Activated CD8-positive, alpha-beta memory T cell treated with anti-CD3 and anti-CD28 coated beads, Interleukin-2, amount 50 U/mL, for 24 hours (primary cell): Measurements from ENCODE around the gene SRGAP2B.
"Not testable (repeated sequence)": the region's sequence is repeated elsewhere in the genome, so short reads cannot be mapped to it uniquely, and the experiment has no call there.

ENCODE experiments used
- DNase-seq: peaks from one replicate; pipeline ENCODE4 v3.0.0-alpha.2; 2020; ENCODE audit errors: extremely low read depth

The SRGAP2B gene

DNA sequence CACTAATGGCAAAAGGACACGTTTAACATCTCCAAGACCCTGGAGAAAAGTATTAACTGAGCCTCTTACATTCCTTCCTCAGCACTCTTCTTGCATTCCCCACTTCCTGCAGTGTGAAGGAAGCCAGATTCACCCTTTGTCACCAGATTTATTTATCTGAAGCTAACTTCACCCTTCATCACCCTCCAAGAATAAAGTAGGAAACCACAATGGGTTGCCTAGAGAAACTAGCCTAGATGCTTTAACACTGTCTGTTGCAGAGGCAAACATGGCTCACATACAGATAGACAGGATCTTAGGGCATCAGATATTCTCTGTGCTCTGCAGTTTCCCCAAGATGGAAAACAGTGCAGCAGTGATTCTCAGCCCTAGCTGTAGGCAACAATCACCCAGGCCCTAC lies 147.6 kb downstream of the SRGAP2B start:
- not testable (repeated sequence) for DNase-seq

DNA sequence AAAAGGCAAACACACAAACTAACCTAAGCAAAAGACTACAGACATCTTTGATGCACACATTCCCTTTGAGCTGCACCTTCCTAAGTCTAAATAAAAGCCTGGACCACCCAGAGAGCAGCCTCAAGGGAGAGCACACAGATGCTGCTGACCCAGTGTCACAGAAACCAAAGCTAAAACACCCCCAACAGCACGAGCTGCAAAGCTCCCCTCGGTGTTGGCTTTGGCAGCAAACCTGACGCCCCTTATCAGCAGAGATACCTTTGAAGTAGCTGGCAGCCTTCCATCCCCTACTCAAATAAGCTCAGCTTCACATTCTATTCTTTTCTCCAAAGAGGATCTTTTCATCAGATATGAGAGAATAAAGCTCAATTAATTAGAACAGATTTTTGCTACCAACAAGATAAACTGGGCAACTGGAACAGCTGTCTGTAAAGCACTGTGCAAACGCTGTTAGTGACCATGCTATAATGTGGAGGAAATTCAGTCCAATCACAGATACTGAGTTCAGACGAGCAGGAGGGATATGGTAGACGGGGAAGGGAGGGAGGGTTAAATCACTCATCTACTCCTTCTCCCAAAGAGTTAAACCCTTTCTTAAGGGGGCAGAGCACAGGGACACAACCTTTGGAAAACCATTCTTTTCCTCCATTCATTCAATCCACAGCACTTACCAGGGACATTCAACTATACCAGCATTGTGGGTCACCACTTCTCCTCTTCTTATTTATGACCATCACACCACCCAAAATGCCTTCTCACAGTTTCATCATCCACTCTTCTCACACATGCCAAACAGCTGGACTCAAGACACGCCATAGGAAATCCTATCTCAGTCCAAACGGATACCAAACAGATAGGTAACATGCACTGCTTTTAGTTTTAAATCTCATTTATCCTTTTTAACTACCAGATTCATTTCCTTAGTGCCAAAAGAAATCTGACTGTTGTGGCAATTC lies 148.3 kb downstream of the SRGAP2B start:
- DNase-seq: not testable (repeated sequence)

DNA sequence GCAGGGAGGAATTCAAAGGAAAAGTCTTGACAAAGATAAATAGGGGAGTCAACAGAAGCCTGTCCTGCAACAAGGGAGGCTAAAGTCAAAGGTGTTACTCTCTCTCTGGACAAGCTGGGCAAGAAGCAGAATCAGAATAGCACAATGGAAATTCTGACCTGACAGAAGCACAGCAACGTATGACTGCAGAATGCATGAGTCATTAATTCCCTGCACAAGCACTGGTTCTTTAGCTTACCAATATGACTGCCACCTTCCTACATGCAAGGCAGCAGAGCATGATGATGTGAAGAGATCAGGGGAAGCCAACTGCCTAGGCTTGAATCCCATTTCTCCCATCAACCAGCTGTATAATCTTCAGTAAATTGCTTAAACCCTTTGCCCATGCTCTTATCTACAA lies 153.4 kb downstream of the SRGAP2B start:
- DNase-seq: not testable (repeated sequence)

DNA sequence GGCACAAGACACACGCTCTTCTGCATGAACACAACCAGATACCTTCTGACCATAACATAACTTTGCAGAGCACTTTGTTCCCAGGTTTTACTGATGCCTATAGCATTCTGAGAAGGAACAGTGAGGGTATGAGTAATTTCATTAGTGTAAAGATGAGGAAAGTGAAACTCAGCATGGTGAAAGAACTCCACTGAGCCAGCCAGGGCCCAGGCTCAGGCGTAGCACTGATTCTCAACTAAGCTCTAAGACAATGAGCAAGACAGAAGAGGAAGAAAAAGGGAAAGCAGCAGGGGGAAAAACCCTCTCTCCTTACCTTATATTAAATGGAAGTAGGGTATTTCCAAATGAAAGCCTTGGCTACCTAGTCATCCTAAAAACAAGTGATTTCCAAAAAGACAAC lies 155.1 kb downstream of the SRGAP2B start:
- not testable (repeated sequence) for DNase-seq

DNA sequence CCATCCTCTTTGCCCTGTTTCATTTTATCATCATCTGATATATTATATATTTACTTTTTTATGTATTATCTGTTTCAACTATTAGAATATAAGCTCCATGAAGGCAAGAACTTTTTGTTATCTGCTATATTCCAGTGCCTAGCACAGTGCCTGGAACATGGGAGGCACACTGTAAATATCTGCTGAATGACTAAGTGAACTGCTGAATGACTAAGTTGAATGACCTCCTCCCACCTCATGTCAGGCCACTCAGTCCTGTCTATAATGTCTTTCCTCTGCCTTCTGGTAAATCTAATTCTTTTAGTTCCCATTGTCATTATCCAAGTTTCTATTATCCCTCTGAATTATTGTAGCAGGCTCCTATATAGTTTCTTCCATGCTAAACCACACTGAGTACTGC lies 156.5 kb downstream of the SRGAP2B start:
- DNase-seq: not testable (repeated sequence)

DNA sequence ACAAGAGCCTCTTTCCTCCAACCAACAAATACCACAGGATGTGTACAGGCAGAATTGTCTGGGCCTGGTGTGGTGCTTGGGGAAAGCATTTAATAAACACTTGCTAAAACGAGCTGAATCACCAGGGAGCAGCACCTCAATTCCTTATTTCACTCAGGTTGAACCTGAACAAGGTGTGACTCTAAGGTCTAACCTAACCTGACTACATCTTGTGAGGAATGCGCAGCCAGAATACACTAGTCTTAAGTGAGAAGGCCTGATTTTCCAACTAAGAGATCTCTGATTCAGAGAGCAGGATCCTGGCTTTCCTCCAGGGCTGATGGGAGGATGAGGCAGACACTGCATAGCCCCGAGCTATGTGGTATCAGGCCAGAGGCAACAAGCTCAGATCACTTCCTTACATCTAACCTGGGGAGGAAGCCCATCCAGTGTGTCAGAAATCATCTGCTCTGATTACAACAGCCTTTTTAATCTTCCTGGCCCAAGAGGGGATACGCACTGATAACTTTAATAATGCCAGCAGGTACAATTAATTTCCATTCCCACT lies 158.9 kb downstream of the SRGAP2B start:
- not testable (repeated sequence) for DNase-seq

DNA sequence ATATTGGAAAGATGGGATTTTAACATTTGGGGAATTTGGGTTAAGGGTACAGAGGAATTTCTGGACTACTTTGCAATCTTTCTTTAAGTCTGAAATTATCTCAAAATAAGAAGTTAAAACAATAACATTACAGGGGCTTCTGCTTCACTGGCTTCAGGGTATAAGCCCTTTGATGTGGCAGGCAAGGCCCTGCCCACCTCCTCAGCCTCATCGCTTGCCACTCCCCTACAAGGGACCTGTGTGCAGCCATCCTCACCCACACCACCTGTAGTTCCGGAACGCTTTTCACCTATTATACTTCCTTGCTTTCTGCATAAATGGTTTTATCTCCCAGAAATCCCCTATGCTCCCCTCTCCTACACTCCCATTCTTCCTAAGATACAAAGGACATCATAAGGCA lies 159.8 kb downstream of the SRGAP2B start:
- DNase-seq: not testable (repeated sequence)

DNA sequence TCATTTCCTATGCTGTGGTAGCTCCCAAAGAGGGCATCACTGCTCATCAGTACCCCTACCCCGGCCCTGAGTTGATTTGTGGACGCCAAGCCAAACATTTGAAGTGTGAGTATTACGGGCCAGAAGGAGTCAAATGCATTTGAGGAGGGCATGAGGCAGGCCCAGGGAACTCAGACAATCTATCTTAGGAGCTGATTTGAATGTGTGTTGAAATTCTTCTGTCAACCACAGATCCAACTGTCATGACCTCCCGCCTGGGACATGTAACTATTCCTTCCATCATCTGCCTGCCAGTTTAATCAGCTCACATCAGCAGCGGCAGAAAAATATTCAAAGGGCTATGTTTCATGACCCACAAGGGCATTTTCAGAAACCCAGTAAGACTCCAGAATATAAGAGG lies 162.1 kb downstream of the SRGAP2B start:
- DNase-seq: not testable (repeated sequence)

DNA sequence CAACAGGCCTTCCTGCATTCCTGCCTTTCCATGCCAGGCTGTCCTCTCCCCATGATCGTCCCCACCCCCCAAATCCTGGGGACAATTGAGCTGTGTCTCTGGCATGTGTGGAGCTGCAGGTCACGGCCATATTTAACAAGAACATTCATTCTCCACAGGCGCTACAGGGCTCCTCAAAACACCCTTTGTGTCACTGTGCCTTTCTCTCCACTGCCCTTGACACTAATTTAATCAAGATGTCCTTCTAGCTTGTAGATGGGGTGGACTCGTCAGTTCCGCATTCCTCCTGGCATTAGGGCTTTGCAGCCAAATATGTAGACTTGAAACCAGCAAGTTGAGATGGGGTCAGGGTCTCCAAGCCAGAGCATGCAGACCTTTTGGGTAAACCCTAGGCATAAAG lies 163.0 kb downstream of the SRGAP2B start:
- not testable (repeated sequence) for DNase-seq

DNA sequence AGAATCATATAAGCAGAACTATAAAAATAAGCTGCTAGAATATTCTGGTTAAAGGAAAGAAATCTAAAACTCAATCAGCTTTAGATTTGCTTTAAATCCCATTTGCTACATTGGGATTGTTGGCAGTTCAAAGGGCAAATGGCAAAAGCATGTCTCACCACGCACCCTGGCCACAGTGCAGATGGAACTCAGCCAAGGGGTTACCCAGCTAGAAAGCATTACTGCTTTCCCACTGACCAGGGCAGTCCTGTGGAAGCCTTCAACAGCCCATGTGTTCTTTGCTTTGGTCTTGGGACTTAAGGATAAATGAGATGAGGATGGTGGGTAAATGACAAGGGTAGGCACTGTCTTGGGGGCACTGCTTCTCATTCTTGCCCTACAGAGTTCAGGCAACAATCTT lies 163.6 kb downstream of the SRGAP2B start:
- DNase-seq: not testable (repeated sequence)

DNA sequence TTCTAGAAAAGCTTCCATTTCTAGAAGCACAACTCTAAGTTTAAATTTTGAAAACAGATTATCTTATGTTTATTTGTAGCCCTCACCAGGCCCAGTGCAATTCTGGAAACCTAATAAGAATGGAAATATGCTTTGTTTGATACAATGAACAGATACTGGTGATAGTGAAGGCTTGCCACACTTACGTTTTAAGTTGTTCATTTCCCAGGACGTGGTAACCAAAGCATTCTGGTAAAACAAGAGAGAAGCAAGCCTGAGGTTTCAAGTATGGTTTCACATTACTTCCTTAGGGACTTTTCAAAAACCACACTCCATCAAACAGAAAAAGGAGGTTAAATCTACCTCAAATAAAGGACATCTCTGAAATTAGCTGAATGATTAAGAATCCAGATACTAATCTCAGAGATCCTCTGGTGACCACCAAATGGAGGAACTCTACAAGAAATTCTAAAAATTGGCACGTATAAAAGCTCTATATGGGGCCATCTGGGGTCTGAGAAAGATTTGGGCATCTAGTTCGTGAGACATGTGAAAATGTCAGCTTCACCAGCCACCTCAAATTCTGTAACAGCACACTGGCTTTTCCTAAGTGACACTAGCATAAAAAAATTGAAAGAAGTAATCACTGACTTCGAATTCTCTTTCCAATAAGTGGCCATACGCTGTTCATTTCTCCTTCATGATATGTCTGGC lies 164.9 kb downstream of the SRGAP2B start:
- DNase-seq: not testable (repeated sequence)

DNA sequence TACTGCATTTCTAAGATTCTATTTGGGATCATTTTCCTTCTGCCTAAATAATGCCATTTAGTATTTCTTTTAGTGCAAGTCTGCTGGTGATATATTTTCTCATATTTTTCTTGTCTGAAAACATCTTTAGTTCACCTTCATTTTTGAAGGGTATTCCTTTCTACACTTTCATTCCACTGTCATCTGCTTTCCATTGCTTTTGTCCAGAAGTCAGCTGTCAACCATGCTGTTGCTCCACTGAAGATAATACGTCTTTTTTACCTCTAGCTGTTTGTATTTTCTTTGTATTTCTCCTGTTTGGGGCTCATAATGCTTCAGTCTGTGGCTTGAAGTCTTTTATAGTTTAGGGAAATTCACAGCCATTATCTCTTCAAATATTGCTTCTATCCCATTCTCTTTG lies 167.8 kb downstream of the SRGAP2B start:
- not testable (repeated sequence) for DNase-seq

DNA sequence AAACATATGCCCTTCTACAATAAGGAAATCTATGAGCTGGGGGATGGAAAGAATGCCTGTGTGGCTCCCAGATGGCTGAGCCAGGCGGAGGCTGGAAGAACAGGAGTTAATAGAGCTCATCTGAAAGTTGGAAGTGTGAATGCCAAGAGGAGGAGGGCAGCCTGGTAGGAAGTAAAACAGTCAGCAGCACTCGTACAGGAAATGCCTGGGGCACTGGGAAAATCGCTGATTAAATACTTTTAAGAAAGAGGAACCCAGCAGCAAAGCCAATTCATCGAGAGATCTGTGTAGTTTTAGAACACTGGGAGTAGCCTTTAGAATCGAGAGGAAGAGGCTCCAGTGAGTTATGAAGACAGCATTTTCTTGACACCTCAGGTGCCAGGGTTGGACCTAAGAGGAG lies 171.5 kb downstream of the SRGAP2B start:
- DNase-seq: not testable (repeated sequence)

DNA sequence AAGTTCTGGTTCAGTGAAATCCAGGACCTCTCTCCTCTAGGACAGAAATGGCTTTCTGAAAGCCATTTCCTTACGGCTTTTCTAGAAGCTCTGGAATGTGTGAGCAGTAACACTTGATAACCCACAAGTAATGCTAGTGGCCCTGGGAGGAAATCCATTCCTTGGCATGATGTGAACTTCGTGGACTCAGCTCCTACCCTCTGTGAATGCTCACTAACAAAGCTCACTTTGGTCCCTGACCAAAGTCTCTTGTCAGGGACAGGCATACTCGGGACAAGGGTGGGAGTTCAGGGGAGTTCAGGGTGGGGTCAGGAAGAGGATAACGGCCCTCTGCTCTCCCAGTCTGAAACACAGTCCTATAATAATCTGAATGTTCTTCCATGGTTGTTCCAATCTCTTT lies 172.3 kb downstream of the SRGAP2B start:
- DNase-seq: not testable (repeated sequence)

DNA sequence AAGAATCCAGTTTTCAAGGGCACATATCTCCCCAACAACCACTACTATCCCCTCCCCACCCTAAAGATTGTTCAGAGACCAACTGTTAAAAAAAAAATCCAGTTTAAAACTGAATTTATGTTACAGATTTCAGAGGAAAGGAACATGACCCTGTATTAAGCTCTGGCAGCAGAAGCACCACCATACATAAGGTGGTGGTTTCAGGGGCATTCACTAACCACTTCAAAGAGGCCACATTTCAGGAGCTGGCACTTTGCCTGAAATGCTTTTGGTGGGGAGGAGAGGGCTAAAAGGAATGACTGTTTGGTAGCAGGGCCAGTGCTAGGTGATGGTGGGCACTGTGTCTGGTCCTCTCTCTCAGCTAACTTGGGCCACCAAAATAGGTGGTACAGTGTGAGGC lies 176.0 kb downstream of the SRGAP2B start:
- not testable (repeated sequence) for DNase-seq

DNA sequence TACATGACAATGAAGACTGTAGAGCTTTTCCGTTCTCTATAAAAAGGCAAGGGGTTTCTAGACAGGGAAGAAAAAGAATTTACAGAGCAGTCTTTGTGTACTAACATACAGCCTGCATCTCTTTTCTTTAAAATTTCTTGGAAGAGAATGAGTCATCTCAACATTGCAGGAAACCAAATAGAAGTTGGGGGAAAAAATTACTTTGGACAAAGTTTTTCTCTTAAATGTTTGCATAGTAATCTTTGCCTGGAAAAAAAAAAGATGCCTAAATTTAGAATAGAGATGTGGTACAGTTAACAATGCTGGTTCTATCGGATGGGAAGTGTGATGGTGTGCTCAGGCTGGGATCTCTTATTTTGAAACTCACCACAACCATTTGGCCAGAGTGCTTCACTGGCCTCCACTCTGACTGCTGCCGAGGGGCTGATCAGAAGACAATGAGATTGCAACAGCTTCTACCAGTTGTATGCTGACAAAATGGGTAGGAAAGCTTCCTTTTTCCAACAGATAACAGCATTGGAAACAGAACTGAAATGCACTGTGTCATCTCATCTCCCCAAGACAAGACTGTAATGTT lies 177.0 kb downstream of the SRGAP2B start:
- not testable (repeated sequence) for DNase-seq

DNA sequence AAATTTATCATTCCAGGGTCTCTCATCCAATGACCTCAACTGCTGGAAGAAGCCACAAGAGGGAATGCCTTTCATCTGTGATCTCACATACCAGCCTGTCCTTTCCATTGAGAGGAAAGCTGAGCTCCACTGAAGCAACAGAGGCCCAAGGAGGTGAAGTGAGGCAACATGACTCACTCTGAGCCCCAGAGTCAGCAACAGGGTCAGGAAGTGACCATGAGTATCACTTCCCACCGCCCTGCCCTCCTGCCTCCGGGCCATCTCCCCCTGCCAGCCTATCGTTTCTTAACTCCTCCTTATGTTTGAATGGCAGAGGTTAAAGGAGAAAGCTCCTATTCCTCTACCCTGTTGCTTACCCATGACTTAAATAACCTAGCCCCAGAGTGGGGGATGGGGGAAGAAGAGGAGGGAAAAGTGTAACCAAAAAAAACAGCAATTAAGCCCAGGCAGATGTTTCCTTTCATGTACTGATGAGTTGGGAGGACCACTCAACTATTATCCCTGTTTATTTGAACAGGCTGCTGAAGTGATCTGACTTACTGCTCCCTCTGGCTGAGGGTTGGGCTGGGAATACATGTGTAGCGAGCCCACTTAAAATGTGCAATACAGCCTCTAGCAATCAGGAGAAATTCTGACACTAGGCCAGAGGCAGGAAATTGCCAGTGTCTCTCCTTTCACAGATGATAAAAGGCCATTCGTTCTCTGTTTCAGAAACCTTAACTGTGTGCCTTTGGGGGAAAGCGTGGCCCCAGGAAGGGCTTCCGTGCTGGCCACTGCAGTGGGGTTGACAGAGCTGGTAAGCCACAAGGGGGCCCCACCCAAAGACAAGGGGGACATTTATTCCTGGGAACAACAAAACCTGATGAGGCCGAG lies 177.7 kb downstream of the SRGAP2B start:
- DNase-seq: not testable (repeated sequence)

DNA sequence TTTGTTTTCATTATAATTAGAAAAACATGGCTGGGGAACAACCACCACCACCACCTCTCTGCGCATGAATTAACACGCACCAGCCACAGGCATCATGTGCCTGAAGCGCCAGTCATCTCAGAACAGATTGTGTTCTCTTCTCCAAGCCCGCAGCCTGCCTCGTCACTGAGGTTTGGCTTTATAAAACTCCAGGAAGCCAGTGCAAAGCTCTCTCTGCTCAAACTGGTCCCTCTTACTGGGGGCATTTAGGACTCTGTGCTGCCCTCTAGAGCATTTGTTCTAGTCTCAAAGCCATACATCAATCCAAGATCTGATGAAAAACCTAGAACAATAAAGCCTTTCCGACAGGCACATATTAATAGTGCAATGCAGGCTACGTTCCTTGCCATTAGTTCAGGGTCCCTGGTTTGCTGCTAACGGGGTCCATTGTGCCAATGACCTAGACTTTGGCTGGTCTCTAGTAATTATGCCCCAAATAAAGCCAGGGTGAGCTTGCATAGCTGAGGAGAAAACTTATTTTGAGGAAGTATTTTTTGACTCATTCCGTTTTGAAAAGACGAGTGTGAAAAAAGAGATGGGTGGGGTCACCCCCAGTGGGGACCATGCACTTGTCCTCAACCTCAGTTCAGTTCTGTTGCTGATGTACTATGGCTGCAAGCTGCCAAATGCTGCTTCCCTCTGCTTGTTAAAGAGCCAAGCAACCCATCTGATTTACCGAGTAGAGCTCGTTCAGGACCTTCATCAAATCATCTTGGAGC lies 181.0 kb downstream of the SRGAP2B start:
- DNase-seq: not testable (repeated sequence)

DNA sequence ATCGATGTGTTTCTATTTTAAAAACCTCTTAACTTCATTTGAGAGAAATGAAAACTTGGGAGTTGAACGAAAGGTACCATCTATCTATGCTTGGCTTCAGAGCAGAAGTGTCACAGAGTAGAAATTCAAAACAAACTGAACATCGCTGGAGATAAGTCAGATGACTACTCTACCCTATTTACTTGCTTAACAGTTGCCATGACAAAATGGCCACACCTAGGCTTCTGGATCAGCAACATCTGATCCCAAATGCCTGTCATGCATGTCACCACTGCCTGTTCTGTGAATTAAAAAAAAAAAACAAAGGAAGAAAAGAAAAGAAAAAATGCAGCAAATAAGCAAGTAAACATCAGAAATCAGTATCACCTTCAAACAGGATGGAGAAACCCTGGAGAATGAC lies 181.7 kb downstream of the SRGAP2B start:
- not testable (repeated sequence) for DNase-seq

DNA sequence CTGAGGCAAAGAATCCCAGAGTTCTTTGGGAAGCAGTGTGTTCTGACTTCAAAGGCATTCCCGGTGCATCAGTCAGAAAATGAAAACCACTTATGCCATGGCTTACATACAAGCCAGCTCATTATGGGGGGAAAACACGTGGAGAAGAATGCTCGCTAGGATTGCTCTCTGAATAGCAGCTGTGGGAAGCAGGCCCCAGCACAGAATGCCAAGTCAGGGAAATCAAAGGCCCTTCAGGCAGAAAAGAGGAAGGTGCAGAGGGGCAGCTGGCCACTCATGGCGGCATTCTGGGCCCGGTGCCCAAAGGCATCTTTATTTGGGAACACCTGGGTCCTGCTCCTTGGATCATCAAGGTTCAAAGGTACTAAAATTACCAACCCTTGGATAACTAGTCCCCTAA lies 184.4 kb downstream of the SRGAP2B start:
- not testable (repeated sequence) for DNase-seq
